Measurements from ENCODE around the gene KIF16B.
"Not testable (repeated sequence)": the region's sequence is repeated elsewhere in the genome, so short reads cannot be mapped to it uniquely, and the experiment has no call there.

The KIF16B gene

GRCh38 chr20:16283307-16283706, 289.9 kb downstream of the KIF16B start:
- DNase-seq, result no peak

GRCh38 chr20:16280219-16280618, 293.0 kb downstream of the KIF16B start:
- no peak for DNase-seq

GRCh38 chr20:16279320-16279719, 293.9 kb downstream of the KIF16B start:
- no peak for DNase-seq

- DNase-seq, result no peak
These were observed 299.3 kb downstream of the KIF16B start for GRCh38 chr20:16273812-16274555.

- DNase-seq, result no peak
These were observed 300.4 kb downstream of the KIF16B start for GRCh38 chr20:16272780-16273360.

GRCh38 chr20:16271450-16271849, 301.8 kb downstream of the KIF16B start:
- DNase-seq, result no peak

GRCh38 chr20:16270989-16271388, 302.3 kb downstream of the KIF16B start:
- DNase-seq, result no peak

GRCh38 chr20:16270314-16270931, 302.8 kb downstream of the KIF16B start:
- no peak for DNase-seq

- DNase-seq, result no peak
These were observed 305.7 kb downstream of the KIF16B start for GRCh38 chr20:16267526-16267925.

GRCh38 chr20:16265334-16265733, 307.9 kb downstream of the KIF16B start:
- no peak for DNase-seq

- no peak for DNase-seq
These were observed 309.7 kb downstream of the KIF16B start for GRCh38 chr20:16263582-16263981.

- no peak for DNase-seq
These were observed 310.7 kb downstream of the KIF16B start for GRCh38 chr20:16262594-16262993.

- no peak for DNase-seq
These were observed 311.4 kb downstream of the KIF16B start for GRCh38 chr20:16261733-16262273.

- DNase-seq, result no peak
These were observed 312.3 kb downstream of the KIF16B start for GRCh38 chr20:16260911-16261310.

- DNase-seq, result not testable (repeated sequence)
These were observed 313.1 kb downstream of the KIF16B start for GRCh38 chr20:16260133-16260532.

- DNase-seq, result no peak
These were observed 314.5 kb downstream of the KIF16B start for GRCh38 chr20:16258766-16259165.

- DNase-seq, result no peak
These were observed 315.3 kb downstream of the KIF16B start for GRCh38 chr20:16257813-16258430.

- DNase-seq, result no peak
These were observed 316.2 kb downstream of the KIF16B start for GRCh38 chr20:16257021-16257420.

GRCh38 chr20:16246870-16247269, 326.4 kb downstream of the KIF16B start:
- DNase-seq, result no peak

GRCh38 chr20:16246291-16246690, 327.0 kb downstream of the KIF16B start:
- no peak for DNase-seq

- no peak for DNase-seq
These were observed 327.4 kb downstream of the KIF16B start for GRCh38 chr20:16245879-16246278.

GRCh38 chr20:16244892-16245291, 328.4 kb downstream of the KIF16B start:
- no peak for DNase-seq

- DNase-seq, result no peak
These were observed 329.8 kb downstream of the KIF16B start for GRCh38 chr20:16243470-16243869.

GRCh38 chr20:16241911-16242310, 331.3 kb downstream of the KIF16B start:
- no peak for DNase-seq
